ENCODE results near the gene AATK. TPM values are rescaled to one million over a fixed set of nuclear protein-coding genes. Genes with fewer than 3 reads are reported as not detected.

Gene AATK
- total and polyA plus RNA-seq, 2 of the 13 experiments (the other 11 are each of a cell fraction or from before 2014, with no cell fraction given): 2.9 to 8.4 TPM

DNA sequence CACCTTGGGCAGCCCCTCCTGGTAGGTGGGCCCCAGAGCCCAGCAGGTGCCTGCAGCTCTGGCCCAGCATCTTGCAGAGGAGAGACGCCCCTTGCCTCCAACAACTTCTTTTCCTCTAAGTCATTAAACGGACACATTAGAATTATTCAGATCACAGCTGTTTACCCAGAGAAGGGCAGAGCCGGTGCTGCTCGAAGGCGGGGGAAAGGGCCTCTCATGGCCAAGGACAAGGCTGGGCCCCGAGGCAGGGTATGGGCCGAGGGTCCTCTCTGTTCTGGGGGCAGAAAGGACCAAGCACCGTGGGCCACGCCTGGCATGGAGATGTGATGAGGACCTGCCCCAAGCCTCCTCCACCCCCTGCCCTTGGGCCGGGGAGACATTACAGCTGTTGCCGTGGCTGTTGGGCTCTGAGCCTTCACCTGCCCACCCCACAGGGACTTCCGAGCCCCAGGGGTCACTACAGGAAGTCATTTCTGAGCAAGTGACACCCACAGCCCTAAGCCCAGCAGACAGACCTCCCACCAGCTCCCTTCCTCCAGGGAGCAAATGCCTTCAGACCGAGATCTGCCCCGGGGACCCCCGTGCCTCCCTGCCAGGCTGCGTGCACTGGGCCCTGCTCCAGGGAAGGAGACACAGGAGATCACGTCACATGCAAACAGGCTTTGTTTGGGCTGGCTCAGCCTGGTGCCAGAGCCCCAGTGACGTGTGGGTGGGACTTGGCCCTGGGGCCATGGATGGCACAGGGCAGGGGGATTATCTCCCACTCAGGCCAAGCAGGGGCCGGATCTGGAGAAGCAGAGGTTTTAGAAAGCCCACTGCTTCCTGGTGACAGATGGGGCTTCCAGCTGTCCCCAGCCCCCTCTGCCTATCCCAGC lies 1.4 kb downstream of the AATK start (continued):
- TF ChIP-seq LCORL (IDR thresholded peaks at IDR 0.05): no peak
- no peak; the same call in none of the 2 replicates for TF ChIP-seq LCORL (CRISPR knock-in tag; IDR thresholded peaks at IDR 0.05)
- TF ChIP-seq SOX13 (IDR thresholded peaks at IDR 0.05): no peak
- no peak; a peak in 1 of 4 replicates for TF ChIP-seq SOX13 (CRISPR knock-in tag; conservative IDR thresholded peaks at IDR 0.05 in 1 of 2, IDR thresholded peaks at IDR 0.05 in 1 of 2)
- TF ChIP-seq SNAI1 (CRISPR knock-in tag; IDR thresholded peaks at IDR 0.05; ENCODE audit: borderline replicate concordance): no peak; the same call in 1 of the 2 replicates
- no peak for TF ChIP-seq DNMT3B (CRISPR knock-in tag; conservative IDR thresholded peaks at IDR 0.05)
- TF ChIP-seq, protein P1, sequence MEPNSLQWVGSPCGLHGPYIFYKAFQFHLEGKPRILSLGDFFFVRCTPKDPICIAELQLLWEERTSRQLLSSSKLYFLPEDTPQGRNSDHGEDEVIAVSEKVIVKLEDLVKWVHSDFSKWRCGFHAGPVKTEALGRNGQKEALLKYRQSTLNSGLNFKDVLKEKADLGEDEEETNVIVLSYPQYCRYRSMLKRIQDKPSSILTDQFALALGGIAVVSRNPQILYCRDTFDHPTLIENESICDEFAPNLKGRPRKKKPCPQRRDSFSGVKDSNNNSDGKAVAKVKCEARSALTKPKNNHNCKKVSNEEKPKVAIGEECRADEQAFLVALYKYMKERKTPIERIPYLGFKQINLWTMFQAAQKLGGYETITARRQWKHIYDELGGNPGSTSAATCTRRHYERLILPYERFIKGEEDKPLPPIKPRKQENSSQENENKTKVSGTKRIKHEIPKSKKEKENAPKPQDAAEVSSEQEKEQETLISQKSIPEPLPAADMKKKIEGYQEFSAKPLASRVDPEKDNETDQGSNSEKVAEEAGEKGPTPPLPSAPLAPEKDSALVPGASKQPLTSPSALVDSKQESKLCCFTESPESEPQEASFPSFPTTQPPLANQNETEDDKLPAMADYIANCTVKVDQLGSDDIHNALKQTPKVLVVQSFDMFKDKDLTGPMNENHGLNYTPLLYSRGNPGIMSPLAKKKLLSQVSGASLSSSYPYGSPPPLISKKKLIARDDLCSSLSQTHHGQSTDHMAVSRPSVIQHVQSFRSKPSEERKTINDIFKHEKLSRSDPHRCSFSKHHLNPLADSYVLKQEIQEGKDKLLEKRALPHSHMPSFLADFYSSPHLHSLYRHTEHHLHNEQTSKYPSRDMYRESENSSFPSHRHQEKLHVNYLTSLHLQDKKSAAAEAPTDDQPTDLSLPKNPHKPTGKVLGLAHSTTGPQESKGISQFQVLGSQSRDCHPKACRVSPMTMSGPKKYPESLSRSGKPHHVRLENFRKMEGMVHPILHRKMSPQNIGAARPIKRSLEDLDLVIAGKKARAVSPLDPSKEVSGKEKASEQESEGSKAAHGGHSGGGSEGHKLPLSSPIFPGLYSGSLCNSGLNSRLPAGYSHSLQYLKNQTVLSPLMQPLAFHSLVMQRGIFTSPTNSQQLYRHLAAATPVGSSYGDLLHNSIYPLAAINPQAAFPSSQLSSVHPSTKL (CRISPR knock-in tag; IDR thresholded peaks at IDR 0.05): 0 out of 2 replicates have a peak, but pooled peaks have one; percentile 9
- TF ChIP-seq ZNF124 (CRISPR knock-in tag; IDR thresholded peaks at IDR 0.05): no peak
- TF ChIP-seq CAMTA2 (CRISPR knock-in tag; IDR thresholded peaks at IDR 0.05; ENCODE audit: borderline replicate concordance): 0 out of 2 replicates have a peak, but pooled peaks have one; percentile 23
- TF ChIP-seq SP4 (CRISPR knock-in tag; IDR thresholded peaks at IDR 0.05): peak; percentile 62
- TF ChIP-seq, protein P2, sequence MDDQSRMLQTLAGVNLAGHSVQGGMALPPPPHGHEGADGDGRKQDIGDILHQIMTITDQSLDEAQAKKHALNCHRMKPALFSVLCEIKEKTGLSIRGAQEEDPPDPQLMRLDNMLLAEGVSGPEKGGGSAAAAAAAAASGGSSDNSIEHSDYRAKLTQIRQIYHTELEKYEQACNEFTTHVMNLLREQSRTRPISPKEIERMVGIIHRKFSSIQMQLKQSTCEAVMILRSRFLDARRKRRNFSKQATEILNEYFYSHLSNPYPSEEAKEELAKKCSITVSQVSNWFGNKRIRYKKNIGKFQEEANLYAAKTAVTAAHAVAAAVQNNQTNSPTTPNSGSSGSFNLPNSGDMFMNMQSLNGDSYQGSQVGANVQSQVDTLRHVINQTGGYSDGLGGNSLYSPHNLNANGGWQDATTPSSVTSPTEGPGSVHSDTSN (CRISPR knock-in tag; IDR thresholded peaks at IDR 0.05; ENCODE audit: borderline replicate concordance): no peak
- TF ChIP-seq FOXA3 (CRISPR knock-in tag; IDR thresholded peaks at IDR 0.05): 0 out of 2 replicates have a peak, but pooled peaks have one; percentile 8
- no peak for TF ChIP-seq IKZF1 (IDR thresholded peaks at IDR 0.05)
- TF ChIP-seq ZNF572 (CRISPR knock-in tag; IDR thresholded peaks at IDR 0.05): no peak
- no peak for TF ChIP-seq GPN1 (CRISPR knock-in tag; IDR thresholded peaks at IDR 0.05; ENCODE audit: borderline replicate concordance)
- TF ChIP-seq, protein P3, sequence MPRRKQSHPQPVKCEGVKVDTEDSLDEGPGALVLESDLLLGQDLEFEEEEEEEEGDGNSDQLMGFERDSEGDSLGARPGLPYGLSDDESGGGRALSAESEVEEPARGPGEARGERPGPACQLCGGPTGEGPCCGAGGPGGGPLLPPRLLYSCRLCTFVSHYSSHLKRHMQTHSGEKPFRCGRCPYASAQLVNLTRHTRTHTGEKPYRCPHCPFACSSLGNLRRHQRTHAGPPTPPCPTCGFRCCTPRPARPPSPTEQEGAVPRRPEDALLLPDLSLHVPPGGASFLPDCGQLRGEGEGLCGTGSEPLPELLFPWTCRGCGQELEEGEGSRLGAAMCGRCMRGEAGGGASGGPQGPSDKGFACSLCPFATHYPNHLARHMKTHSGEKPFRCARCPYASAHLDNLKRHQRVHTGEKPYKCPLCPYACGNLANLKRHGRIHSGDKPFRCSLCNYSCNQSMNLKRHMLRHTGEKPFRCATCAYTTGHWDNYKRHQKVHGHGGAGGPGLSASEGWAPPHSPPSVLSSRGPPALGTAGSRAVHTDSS (CRISPR knock-in tag; conservative IDR thresholded peaks at IDR 0.05): no peak

All from HepG2 (cell line).